B cell (primary cell): Measurements from ENCODE around the gene PLSCR4. TPM values are rescaled to one million over a fixed set of nuclear protein-coding genes. Genes with fewer than 3 reads are reported as not detected.

Source experiments
- ATAC-seq: fragments of 200-7000 bp; cut with Tn5 transposase; one replicate; pipeline ENCODE4 v1.10.0; 2021; ENCODE audit warnings: low read depth, mild to moderate bottlenecking, moderate number of reproducible peaks, moderate library complexity
- CTCF ChIA-PET: fragments of 350-600 bp; sonication (Branson Sonifier 250); formaldehyde crosslinking; loops from one replicate; lab custom pipeline; 2021; ENCODE audit warnings: antibody characterized with exemption, inconsistent platforms; lab: Charles Lee
- POLR2A ChIA-PET: fragments of 350-600 bp; sonication (Branson Sonifier 250); formaldehyde crosslinking; loops from one replicate; lab custom pipeline; 2021; ENCODE audit warnings: antibody characterized with exemption; lab: Charles Lee
- DNase-seq: peaks from one replicate; pipeline ENCODE4 v3.0.0; 2013
- H2AFZ ChIP-seq: 2 replicates; pipeline ENCODE4 v1.6.1; 2012; ENCODE audit warnings: mild to moderate bottlenecking, low read depth, low read length; ENCODE audit not compliant: insufficient read depth, poor library complexity, severe bottlenecking
- H3K27ac ChIP-seq, 2 donors: 1 replicate in 1 of 2; 2 replicates in 1 of 2; pipeline ENCODE4 v1.5.1; 2012 to 2013; ENCODE audit warnings: low read length in 2 of 2, mild to moderate bottlenecking in 2 of 2, moderate library complexity in 1 of 2
- H3K27me3 ChIP-seq, 4 experiments: fragments of 200-600 bp in 1 of 4; sonication (generic) in 1 of 4; replicated peaks in 1 of 4; 1 replicate in 2 of 4; 2 replicates in 2 of 4; pipeline versions ENCODE4 v1.6.1 to v1.7.0; 2013 to 2016; ENCODE audit warnings: low read length in 3 of 4, mild to moderate bottlenecking in 2 of 4, mixed read lengths in 1 of 4, moderate library complexity in 1 of 4; ENCODE audit not compliant: insufficient read depth in 4 of 4, control insufficient read depth in 3 of 4; ENCODE audit errors: control extremely low read depth in 1 of 4
- H3K36me3 ChIP-seq, 2 experiments: replicated peaks in 1 of 2; 1 replicate in 1 of 2; 2 replicates in 1 of 2; pipeline versions ENCODE4 v1.6.1 to v1.7.1; 2013; ENCODE audit warnings: low read length in 1 of 2; ENCODE audit not compliant: insufficient read depth in 2 of 2, control insufficient read depth in 1 of 2; ENCODE audit errors: control extremely low read depth in 1 of 2, extremely low read depth in 1 of 2
- H3K4me1 ChIP-seq, 2 donors: fragments of 200-600 bp in 1 of 2; sonication (generic) in 1 of 2; 1 replicate in 1 of 2; 2 replicates in 1 of 2; pipeline versions ENCODE4 v1.5.1 to v1.6.1; 2013 to 2017; ENCODE audit warnings: low read length in 2 of 2; ENCODE audit not compliant: control insufficient read depth in 2 of 2, insufficient read depth in 2 of 2
- H3K4me2 ChIP-seq: replicated peaks from 2 replicates; pipeline ENCODE3; 2012; ENCODE audit warnings: mild to moderate bottlenecking, low read depth, low read length; ENCODE audit not compliant: poor library complexity, severe bottlenecking
- H3K4me3 ChIP-seq, 5 experiments: fragments of 200-600 bp in 1 of 5; sonication (generic) in 1 of 5; 1 replicate in 3 of 5; 2 replicates in 2 of 5; pipeline versions ENCODE4 v1.5.1 to v1.7.0; 2011 to 2016; ENCODE audit warnings: low read length in 4 of 5, mild to moderate bottlenecking in 4 of 5, low read depth in 2 of 5, control low read depth in 1 of 5, moderate library complexity in 1 of 5; ENCODE audit not compliant: insufficient read depth in 1 of 5; ENCODE audit errors: control extremely low read depth in 1 of 5, extremely low read depth in 1 of 5
- H3K79me2 ChIP-seq: fragments of 200-600 bp; sonication (generic); one replicate; pipeline ENCODE4 v1.6.0; 2016; ENCODE audit warnings: low read length; ENCODE audit not compliant: control insufficient read depth, insufficient read depth
- H3K9ac ChIP-seq: fragments of 200-600 bp; sonication (generic); 2 replicates; pipeline ENCODE4 v1.6.1; 2017; ENCODE audit warnings: mild to moderate bottlenecking, low read length, moderate library complexity
- H3K9me3 ChIP-seq, 3 donors: one replicate each; pipeline versions ENCODE4 v1.6.1 to v1.7.1; 2013; ENCODE audit warnings: low read length in 2 of 3; ENCODE audit not compliant: control insufficient read depth in 2 of 3, insufficient read depth in 1 of 3; ENCODE audit errors: control extremely low read depth in 1 of 3
- H4K20me1 ChIP-seq: 2 replicates; pipeline ENCODE4 v1.6.0; 2012; ENCODE audit warnings: mild to moderate bottlenecking, low read length; ENCODE audit not compliant: insufficient read depth, control insufficient read depth, poor library complexity, severe bottlenecking
- H3K27ac Mint-ChIP-seq: one replicate; pipeline ENCODE4 v1.8.0; 2021; ENCODE audit warnings: mixed read lengths
- H3K27me3 Mint-ChIP-seq: one replicate; pipeline ENCODE4 v1.8.0; 2021; ENCODE audit warnings: mixed read lengths
- H3K4me1 Mint-ChIP-seq: one replicate; pipeline ENCODE4 v1.8.0; 2021; ENCODE audit warnings: mixed read lengths
- H3K4me3 Mint-ChIP-seq: one replicate; pipeline ENCODE4 v1.8.0; 2021; ENCODE audit warnings: mixed read lengths
- H3K9me3 Mint-ChIP-seq: one replicate; pipeline ENCODE4 v1.8.0; 2022; ENCODE audit warnings: mixed read lengths; ENCODE audit not compliant: insufficient read depth
- EZH2 ChIP-seq: IDR thresholded peaks from 2 replicates; pipeline ENCODE4 v1.6.1; 2012; ENCODE audit warnings: borderline replicate concordance, low read depth, mild to moderate bottlenecking, moderate library complexity, low read length; ENCODE audit not compliant: insufficient read depth, poor library complexity, severe bottlenecking
- intact Hi-C: fragments of 100-400 bp; cut with micrococcal nuclease; formaldehyde crosslinking; loops from one replicate; pipeline ENCODE4 v1.10.0; 2022
- polyA plus RNA-seq: library from polyadenylated mRNA; depleted of rRNA; stranded (reverse); fragments of >200 nt; gene quantifications from 2 replicates; pipeline ENCODE4 v1.2.3, GENCODE V29; 2012
- total RNA-seq, 2 donors: library from RNA; stranded (reverse); fragments of 120-200 nt in 1 of 2; gene quantifications; 1 replicate in 1 of 2; 2 replicates in 1 of 2; pipeline versions ENCODE4 v1.2.3 to v1.2.4, GENCODE V29; 2013 to 2022
- TF ChIP-seq, protein P1 (sequence below): fragments of 200-600 bp; IDR thresholded peaks from one replicate; pipeline ENCODE4 v1.8.0; 2022; ENCODE audit warnings: antibody characterized with exemption, mild to moderate bottlenecking

Gene PLSCR4
- total and polyA plus RNA-seq, 2 donors (not counting 1 experiment from before 2014, with no cell fraction given), result not detected

DNA sequence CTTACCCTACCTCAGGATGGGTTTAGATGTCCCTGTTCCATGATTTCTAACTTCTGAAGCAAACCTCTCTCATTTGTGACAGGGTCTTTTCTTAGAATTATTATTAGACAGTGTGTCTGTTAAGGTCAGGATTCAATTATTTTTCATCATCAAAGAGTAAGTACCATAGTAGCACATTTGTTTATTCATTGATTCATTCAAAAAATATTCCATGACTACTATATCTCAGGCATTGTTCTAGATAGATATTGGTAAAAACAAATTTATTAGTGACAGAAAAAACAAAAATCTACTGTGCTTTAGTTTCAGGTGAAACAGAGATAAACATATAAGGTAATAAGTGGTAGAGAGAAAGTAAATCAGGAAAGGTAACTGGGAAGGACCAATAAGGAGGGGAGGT lies 86.4 kb downstream of the PLSCR4 start:
- Histone ChIP-seq H3K4me2 (no peak overlapping the region), H3K9ac (no peak overlapping the region), H3K27ac (no peak overlapping the region), H3K27me3 (peaks cover 0 to 20% (median 16%) of the 10 kb centered on the region in 4 experiments), H3K36me3 (no peaks in the 10 kb centered on the region), H4K20me1 (no peaks in the 10 kb centered on the region), H3K79me2 (no peaks in the 10 kb centered on the region), H3K4me1 (peaks cover 12 to 16% of the 10 kb centered on the region in 2 donors), H2AFZ (no peak overlapping the region), H3K9me3 (no peaks in the 10 kb centered on the region), H3K4me3 (no peak overlapping the region)
- POLR2A ChIA-PET, result no interaction called here
- intact Hi-C loops, result no loop called here
- no peak overlapping the region for H3K4me3 Mint-ChIP-seq
- no peaks in the 10 kb centered on the region for H3K9me3 Mint-ChIP-seq
- CTCF ChIA-PET, result no interaction called here
- ATAC-seq (no peak), DNase-seq (no peak)
- peaks cover 28% of the 10 kb centered on the region for H3K27me3 Mint-ChIP-seq
- TF ChIP-seq, protein P1, sequence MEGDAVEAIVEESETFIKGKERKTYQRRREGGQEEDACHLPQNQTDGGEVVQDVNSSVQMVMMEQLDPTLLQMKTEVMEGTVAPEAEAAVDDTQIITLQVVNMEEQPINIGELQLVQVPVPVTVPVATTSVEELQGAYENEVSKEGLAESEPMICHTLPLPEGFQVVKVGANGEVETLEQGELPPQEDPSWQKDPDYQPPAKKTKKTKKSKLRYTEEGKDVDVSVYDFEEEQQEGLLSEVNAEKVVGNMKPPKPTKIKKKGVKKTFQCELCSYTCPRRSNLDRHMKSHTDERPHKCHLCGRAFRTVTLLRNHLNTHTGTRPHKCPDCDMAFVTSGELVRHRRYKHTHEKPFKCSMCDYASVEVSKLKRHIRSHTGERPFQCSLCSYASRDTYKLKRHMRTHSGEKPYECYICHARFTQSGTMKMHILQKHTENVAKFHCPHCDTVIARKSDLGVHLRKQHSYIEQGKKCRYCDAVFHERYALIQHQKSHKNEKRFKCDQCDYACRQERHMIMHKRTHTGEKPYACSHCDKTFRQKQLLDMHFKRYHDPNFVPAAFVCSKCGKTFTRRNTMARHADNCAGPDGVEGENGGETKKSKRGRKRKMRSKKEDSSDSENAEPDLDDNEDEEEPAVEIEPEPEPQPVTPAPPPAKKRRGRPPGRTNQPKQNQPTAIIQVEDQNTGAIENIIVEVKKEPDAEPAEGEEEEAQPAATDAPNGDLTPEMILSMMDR, result no peak
- no peak for TF ChIP-seq EZH2
- peaks cover 14% of the 10 kb centered on the region for H3K4me1 Mint-ChIP-seq
- H3K27ac Mint-ChIP-seq, result no peak overlapping the region

DNA sequence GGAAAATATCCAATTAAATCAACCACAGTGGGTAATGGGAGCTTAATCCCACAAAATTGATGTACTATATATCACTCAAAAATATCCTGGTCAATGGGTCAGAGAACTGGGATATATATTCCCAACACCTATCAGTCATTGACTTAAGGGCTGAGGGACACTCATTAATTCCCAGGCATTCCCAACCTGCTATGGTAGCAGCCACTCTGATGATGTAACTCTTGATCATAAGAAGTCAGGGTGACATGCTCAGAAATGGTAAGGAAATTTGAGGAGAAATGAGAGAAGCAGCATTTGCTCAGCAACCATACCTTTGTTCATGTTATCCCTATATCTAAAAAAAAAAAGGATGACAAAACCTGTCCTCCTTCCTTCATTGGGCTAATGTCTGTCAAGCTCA lies 86.8 kb downstream of the PLSCR4 start:
- Histone ChIP-seq H3K27ac (no peak overlapping the region), H3K4me1 (peaks cover 12 to 16% of the 10 kb centered on the region in 2 donors), H3K36me3 (no peaks in the 10 kb centered on the region), H3K9ac (no peak overlapping the region), H3K9me3 (no peaks in the 10 kb centered on the region), H4K20me1 (no peaks in the 10 kb centered on the region), H3K79me2 (no peaks in the 10 kb centered on the region), H3K4me3 (no peak overlapping the region), H2AFZ (no peak overlapping the region), H3K4me2 (no peak overlapping the region), H3K27me3 (peaks cover 0 to 23% (median 17%) of the 10 kb centered on the region in 4 experiments)
- TF ChIP-seq, protein P1, result no peak
- TF ChIP-seq EZH2, result no peak
- DNase-seq (no peak), ATAC-seq (no peak)
- Mint-ChIP-seq H3K4me3 (no peak overlapping the region), H3K9me3 (no peaks in the 10 kb centered on the region), H3K27me3 (peaks cover 31% of the 10 kb centered on the region), H3K27ac (no peak overlapping the region), H3K4me1 (peaks cover 14% of the 10 kb centered on the region)
- intact Hi-C loops, result no loop called here
- CTCF ChIA-PET, result no interaction called here
- POLR2A ChIA-PET, result no interaction called here
